ENCODE data around the gene CCDC159.
"Not testable (repeated sequence)": the region's sequence is repeated elsewhere in the genome, so short reads cannot be mapped to it uniquely, and the experiment has no call there.

The CCDC159 gene

GRCh38 chr19:11330127-11330526 is 16.2 kb upstream of the CCDC159 start:
- no peak for TF ChIP-seq CTCF (conservative IDR thresholded peaks at IDR 0.05; ENCODE audit: low read depth, low read length)
- H3K4me3 ChIP-seq (ENCODE audit: low read depth, low read length), result no peak overlapping the region
- DNase-seq (ENCODE audit: low read depth), result no peak

GRCh38 chr19:11331502-11331901 is 14.8 kb upstream of the CCDC159 start:
- no peak for DNase-seq (ENCODE audit: low read depth)
- TF ChIP-seq CTCF (conservative IDR thresholded peaks at IDR 0.05; ENCODE audit: low read depth, low read length), result no peak
- H3K4me3 ChIP-seq (ENCODE audit: low read depth, low read length), result no peak overlapping the region

- no peak for DNase-seq (ENCODE audit: low read depth)
- H3K4me3 ChIP-seq (ENCODE audit: low read depth, low read length), result no peak overlapping the region
Observed at GRCh38 chr19:11332822-11333221, 13.5 kb upstream of the CCDC159 start.

GRCh38 chr19:11333838-11334237 is 12.5 kb upstream of the CCDC159 start:
- not testable (repeated sequence) for H3K4me3 ChIP-seq (ENCODE audit: low read depth, low read length)
- peak; percentile 50 for DNase-seq (ENCODE audit: low read depth)

More at GRCh38 chr19:11332822-11333221, 13.5 kb upstream of the CCDC159 start:
- no peak for TF ChIP-seq CTCF (conservative IDR thresholded peaks at IDR 0.05; ENCODE audit: low read depth, low read length)

- H3K4me3 ChIP-seq (ENCODE audit: low read depth, low read length), result no peak overlapping the region
- TF ChIP-seq CTCF (conservative IDR thresholded peaks at IDR 0.05; ENCODE audit: low read depth, low read length), result no peak
- no peak for DNase-seq (ENCODE audit: low read depth)
Observed at GRCh38 chr19:11335449-11336146, 10.7 kb upstream of the CCDC159 start.

- H3K4me3 ChIP-seq (ENCODE audit: low read depth, low read length), result no peak overlapping the region
- DNase-seq (ENCODE audit: low read depth), result no peak
- no peak for TF ChIP-seq CTCF (conservative IDR thresholded peaks at IDR 0.05; ENCODE audit: low read depth, low read length)
Observed at GRCh38 chr19:11337080-11337479, 9.2 kb upstream of the CCDC159 start.

- no peak for TF ChIP-seq CTCF (conservative IDR thresholded peaks at IDR 0.05; ENCODE audit: low read depth, low read length)
- H3K4me3 ChIP-seq (ENCODE audit: low read depth, low read length), result no peak overlapping the region
- no peak for DNase-seq (ENCODE audit: low read depth)
Observed at GRCh38 chr19:11338121-11338520, 8.2 kb upstream of the CCDC159 start.
